Liver (tissue), 9 donors: ENCODE data around the gene STEAP2. TPM values are rescaled to one million over a fixed set of nuclear protein-coding genes. Genes with fewer than 3 reads are reported as not detected.

Source experiments
- DNase-seq: peaks from one replicate; pipeline ENCODE4 v3.0.0-alpha.2; 2017; ENCODE audit warnings: low spot score
- H3K27ac ChIP-seq, 2 donors: one replicate each; pipeline ENCODE4 v1.7.0; 2013; ENCODE audit warnings: inconsistent platforms in 2 of 2, low read length in 2 of 2, control low read depth in 1 of 2, low read depth in 1 of 2, mild to moderate bottlenecking in 1 of 2
- H3K27me3 ChIP-seq, 4 donors: one replicate each; pipeline versions ENCODE4 v1.6.1 to v1.7.0; 2013; ENCODE audit warnings: low read length in 3 of 4, inconsistent platforms in 1 of 4, mild to moderate bottlenecking in 1 of 4, moderate library complexity in 1 of 4; ENCODE audit not compliant: control insufficient read depth in 4 of 4, insufficient read depth in 4 of 4
- H3K36me3 ChIP-seq, 4 donors: one replicate each; pipeline versions ENCODE4 v1.6.1 to v1.7.0; 2013; ENCODE audit warnings: low read length in 3 of 4, mild to moderate bottlenecking in 3 of 4, low read depth in 1 of 4, moderate library complexity in 1 of 4; ENCODE audit not compliant: control insufficient read depth in 4 of 4, insufficient read depth in 3 of 4
- H3K4me1 ChIP-seq, 4 donors: one replicate each; pipeline versions ENCODE4 v1.6.1 to v1.7.0; 2013; ENCODE audit warnings: low read length in 3 of 4, mild to moderate bottlenecking in 3 of 4, moderate library complexity in 1 of 4; ENCODE audit not compliant: control insufficient read depth in 4 of 4, insufficient read depth in 4 of 4
- H3K4me3 ChIP-seq, 3 donors: one replicate each; pipeline versions ENCODE4 v1.6.1 to v1.7.0; 2013; ENCODE audit warnings: low read length in 3 of 3, control low read depth in 1 of 3, low read depth in 1 of 3, mild to moderate bottlenecking in 1 of 3
- H3K9ac ChIP-seq, 2 donors: one replicate each; pipeline ENCODE4 v1.7.0; 2013; ENCODE audit warnings: low read length in 2 of 2, mild to moderate bottlenecking in 2 of 2, moderate library complexity in 2 of 2, control low read depth in 1 of 2, low read depth in 1 of 2
- H3K9me3 ChIP-seq, 4 donors: one replicate each; pipeline versions ENCODE4 v1.6.1 to v1.7.0; 2013; ENCODE audit warnings: low read length in 3 of 4; ENCODE audit not compliant: control insufficient read depth in 4 of 4
- ATF3 ChIP-seq: IDR thresholded peaks from 2 replicates; pipeline ENCODE4 v1.6.1; 2016; ENCODE audit warnings: antibody characterized with exemption
- CTCF ChIP-seq: fragments of 150-350 bp; IDR thresholded peaks from 2 replicates; pipeline ENCODE4 v1.5.1; 2017; ENCODE audit warnings: improper control_type of control experiment, low read depth, low read length; ENCODE audit not compliant: missing input control
- EGR1 ChIP-seq, 2 donors: IDR thresholded peaks; 2 replicates each; pipeline ENCODE4 v1.6.1; 2016 to 2018; ENCODE audit warnings: antibody characterized with exemption in 2 of 2, low read depth in 2 of 2
- FOXA1 ChIP-seq: IDR thresholded peaks from 2 replicates; pipeline ENCODE4 v1.6.1; 2016; ENCODE audit warnings: antibody characterized with exemption
- FOXA2 ChIP-seq: IDR thresholded peaks from 2 replicates; pipeline ENCODE4 v1.6.1; 2016; ENCODE audit warnings: antibody characterized with exemption
- GABPA ChIP-seq, 2 donors: IDR thresholded peaks in 1 of 2; conservative IDR thresholded peaks in 1 of 2; 2 replicates each; pipeline ENCODE4 v1.6.1; 2016; ENCODE audit warnings: antibody characterized with exemption in 2 of 2, mild to moderate bottlenecking in 1 of 2, moderate library complexity in 1 of 2
- HNF4A ChIP-seq, 2 donors: conservative IDR thresholded peaks; 2 replicates each; pipeline ENCODE4 v1.6.1; 2016; ENCODE audit warnings: antibody characterized with exemption in 2 of 2, mild to moderate bottlenecking in 2 of 2
- HNF4G ChIP-seq: IDR thresholded peaks from 2 replicates; pipeline ENCODE4 v1.6.1; 2016; ENCODE audit warnings: antibody characterized with exemption
- JUND ChIP-seq, 2 donors: IDR thresholded peaks; 2 replicates each; pipeline ENCODE4 v1.6.1; 2016; ENCODE audit warnings: antibody characterized with exemption in 2 of 2
- MAX ChIP-seq: IDR thresholded peaks from 2 replicates; pipeline ENCODE4 v1.6.1; 2016; ENCODE audit warnings: antibody characterized with exemption
- NR2F2 ChIP-seq: IDR thresholded peaks from 2 replicates; pipeline ENCODE4 v1.6.1; 2016; ENCODE audit warnings: antibody characterized with exemption
- RAD21 ChIP-seq, 2 donors: IDR thresholded peaks; 2 replicates each; pipeline ENCODE4 v1.6.1; 2016; ENCODE audit warnings: antibody characterized with exemption in 2 of 2, mild to moderate bottlenecking in 2 of 2
- REST ChIP-seq: IDR thresholded peaks from 2 replicates; pipeline ENCODE4 v1.6.1; 2016; ENCODE audit warnings: antibody characterized with exemption, mild to moderate bottlenecking
- RXRA ChIP-seq, 2 donors: IDR thresholded peaks; 2 replicates each; pipeline ENCODE4 v1.6.1; 2017 to 2018; ENCODE audit warnings: antibody characterized with exemption in 2 of 2, mild to moderate bottlenecking in 1 of 2
- SP1 ChIP-seq: IDR thresholded peaks from 2 replicates; pipeline ENCODE4 v1.6.1; 2018; ENCODE audit warnings: antibody characterized with exemption, mild to moderate bottlenecking
- TAF1 ChIP-seq: conservative IDR thresholded peaks from 2 replicates; pipeline ENCODE4 v1.6.1; 2016; ENCODE audit warnings: antibody characterized with exemption, mild to moderate bottlenecking
- YY1 ChIP-seq: IDR thresholded peaks from 2 replicates; pipeline ENCODE4 v1.6.1; 2016; ENCODE audit warnings: antibody characterized with exemption, mild to moderate bottlenecking
- ZBTB33 ChIP-seq: IDR thresholded peaks from 2 replicates; pipeline ENCODE4 v1.6.1; 2016; ENCODE audit warnings: antibody characterized with exemption
- WGBS: extraction: QIAGEN DNeasy Blood & Tissue Kit; methylation state at CpG from one replicate; pipeline ENCODE4 v1.1.7; 2013; 5-methylcytosine and 5-hydroxymethylcytosine counted together
- polyA plus RNA-seq, 2 donors: library from polyadenylated mRNA; stranded (reverse) in 1 of 2; unstranded in 1 of 2; fragments of 200-250 nt in 1 of 2; fragments of >200 nt in 1 of 2; fragmentation: Nextera tagmentation in 1 of 2; extraction: Ambion mirVana in 1 of 2; gene quantifications; one replicate each; pipeline versions ENCODE4 v1.2.1 to v1.2.3, GENCODE V29; 2013 to 2015
- total RNA-seq, 2 donors: library from RNA; depleted of rRNA; stranded (reverse); fragments of >200 nt; gene quantifications; one replicate each; pipeline ENCODE4 v1.2.3, GENCODE V29; 2014
- donor health status: healthy.
- donor health status: healthy.
- donor health status: healthy.
- donor health status: healthy.
- donor health status: healthy.

Gene STEAP2
- total and polyA plus RNA-seq, 4 donors: 1.2 to 25.9 (median 5.2) TPM

- no peaks in the 10 kb centered on the region for H3K9me3 ChIP-seq
- H3K27me3 ChIP-seq: no peaks in the 10 kb centered on the region
- 14% methylated on average over 6 of the region's 6 CpGs for WGBS
- H3K27ac ChIP-seq: peak overlapping the region; percentile 84 to 87
- H3K4me1 ChIP-seq: peaks cover 3 to 33% (median 23%) of the 10 kb centered on the region in 4 donors
- peak overlapping the region; percentile 49 to 73 (median 70) for H3K4me3 ChIP-seq
- no peak for DNase-seq
- H3K36me3 ChIP-seq: no peaks in the 10 kb centered on the region
- peak overlapping the region; percentile 8 to 41 for H3K9ac ChIP-seq
- TF ChIP-seq FOXA1 (no peak), RAD21 (IDR thresholded peaks at IDR 0.05) (no peak), TAF1 (no peak), REST (no peak), EGR1 (IDR thresholded peaks at IDR 0.05; ENCODE audit: low read depth in 2 of 2) (no peak), RXRA (IDR thresholded peaks at IDR 0.05) (no peak), ATF3 (no peak), MAX (no peak), SP1 (no peak), CTCF (no peak), HNF4A (conservative IDR thresholded peaks at IDR 0.05) (no peak), FOXA2 (no peak), HNF4G (no peak), ZBTB33 (no peak), JUND (IDR thresholded peaks at IDR 0.05) (no peak), GABPA (IDR thresholded peaks at IDR 0.05 in 1 of 2, conservative IDR thresholded peaks at IDR 0.05 in 1 of 2) (no peak), YY1 (no peak), NR2F2 (no peak)
These were observed 582 bp downstream of the STEAP2 start for GRCh38 chr7:90212149-90212495.
